NCI-H1930 (cell line): ENCODE results near the gene CRLF2.
"Not testable (repeated sequence)": the region's sequence is repeated elsewhere in the genome, so short reads cannot be mapped to it uniquely, and the experiment has no call there.

ENCODE experiments used
- DNase-seq, 2 experiments: peaks; one replicate each; lab custom pipeline; 2025; lab: John Stamatoyannopoulos, UW

The CRLF2 gene

GRCh38 chrX:1213971-1214370, 1.5 kb upstream of the CRLF2 start:
- no peak for DNase-seq

GRCh38 chrX:1210844-1211243, 1.6 kb downstream of the CRLF2 start:
- no peak for DNase-seq

DNA sequence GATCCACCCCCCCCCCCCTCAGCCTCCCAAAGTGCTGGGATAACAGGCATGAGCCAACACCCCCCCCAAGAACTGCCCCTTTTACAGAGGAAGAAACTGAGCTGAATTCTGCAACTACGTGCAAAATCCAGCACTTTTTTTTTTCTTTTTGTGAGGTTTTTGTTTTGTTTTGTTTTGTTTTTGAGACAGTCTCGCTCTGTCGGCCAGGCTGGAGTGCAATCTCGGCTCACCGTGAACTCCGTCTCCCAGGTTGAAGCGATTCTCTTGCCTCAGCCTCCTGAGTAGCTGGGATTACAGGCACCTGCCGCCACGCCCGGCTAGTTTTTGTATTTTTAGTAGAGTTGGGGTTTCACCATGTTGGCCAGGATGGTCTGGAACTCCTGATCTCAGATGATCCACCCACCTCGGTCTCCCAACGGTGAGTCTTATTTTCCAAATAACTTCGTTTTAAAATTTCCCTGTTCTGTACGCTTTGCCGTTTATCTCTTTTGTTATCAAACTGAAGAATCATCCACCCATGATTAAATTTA, 4.9 kb downstream of the CRLF2 start:
- no peak for DNase-seq

- DNase-seq: no peak
Measured at GRCh38 chrX:1205681-1206611, 6.5 kb downstream of the CRLF2 start.

DNA sequence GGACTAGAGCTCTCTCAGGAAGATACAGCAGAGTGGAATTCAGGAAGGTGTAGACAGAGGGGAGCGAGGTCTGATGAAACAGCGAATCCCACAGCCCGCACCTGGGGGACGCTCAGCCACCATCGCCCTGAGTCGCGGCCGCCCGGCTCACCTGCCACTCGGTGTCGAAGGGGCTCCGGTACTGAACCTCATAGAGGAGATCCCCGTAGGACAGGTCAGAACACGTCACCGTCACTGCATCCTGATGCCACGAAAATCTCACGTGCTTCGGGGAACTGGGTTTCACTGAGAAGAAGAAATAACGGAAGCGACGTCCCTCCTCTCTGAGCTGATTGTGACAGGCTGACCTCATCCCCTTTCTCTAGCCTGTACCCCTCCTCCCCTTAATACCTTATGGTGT, 10.2 kb downstream of the CRLF2 start:
- no peak for DNase-seq

DNA sequence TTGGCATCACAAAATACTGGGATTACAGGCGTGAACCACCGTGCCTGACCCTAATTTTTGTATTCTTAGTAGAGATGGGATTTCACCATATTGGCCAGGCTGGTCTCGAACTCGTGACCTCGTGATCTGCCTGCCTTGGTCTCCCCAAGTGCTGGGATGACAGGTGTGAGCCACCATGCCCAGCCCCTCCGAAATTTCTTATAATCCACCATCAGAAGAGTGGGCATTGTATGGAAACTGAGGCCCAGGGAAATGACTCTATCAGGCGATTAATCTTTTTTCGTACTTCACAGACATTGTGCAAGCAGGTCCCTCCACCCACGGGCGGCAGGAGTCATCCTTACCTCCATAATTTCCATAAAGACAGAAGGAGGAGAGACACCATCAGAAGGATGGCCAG, 16.0 kb downstream of the CRLF2 start:
- DNase-seq: no peak

- not testable (repeated sequence) for DNase-seq
Measured at GRCh38 chrX:1192196-1192595, 20.3 kb downstream of the CRLF2 start.

DNA sequence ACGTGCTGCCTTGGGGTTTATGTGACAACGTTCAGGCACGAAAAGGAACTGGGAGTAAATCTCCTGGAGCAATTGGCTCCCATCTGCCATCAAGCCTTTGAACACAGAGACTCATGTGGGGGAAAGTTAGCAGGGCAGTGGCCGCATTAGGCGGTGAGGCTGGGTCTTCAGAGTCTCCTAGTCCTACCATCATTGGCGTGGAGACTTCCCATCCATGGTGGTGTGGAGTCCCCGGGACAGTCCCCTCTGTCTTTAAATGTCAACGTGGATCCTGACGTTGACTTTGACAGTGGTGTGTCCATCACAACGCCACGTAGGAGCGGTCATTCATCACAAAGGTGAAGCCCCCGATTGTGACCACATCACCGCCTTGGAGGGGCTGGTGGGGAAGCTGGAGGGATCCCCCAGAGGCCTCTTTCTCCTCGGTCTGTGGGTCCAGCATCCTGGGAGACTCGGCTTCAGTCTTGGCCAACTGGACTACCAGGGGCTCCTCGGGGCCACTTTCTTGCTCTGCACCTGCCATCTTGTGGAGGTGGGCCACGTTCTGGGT, 21.8 kb downstream of the CRLF2 start:
- DNase-seq: no peak

- DNase-seq: no peak
Measured at GRCh38 chrX:1185561-1185960, 26.9 kb downstream of the CRLF2 start.

- DNase-seq: no peak
Measured at GRCh38 chrX:1182211-1182610, 30.2 kb downstream of the CRLF2 start.

DNA sequence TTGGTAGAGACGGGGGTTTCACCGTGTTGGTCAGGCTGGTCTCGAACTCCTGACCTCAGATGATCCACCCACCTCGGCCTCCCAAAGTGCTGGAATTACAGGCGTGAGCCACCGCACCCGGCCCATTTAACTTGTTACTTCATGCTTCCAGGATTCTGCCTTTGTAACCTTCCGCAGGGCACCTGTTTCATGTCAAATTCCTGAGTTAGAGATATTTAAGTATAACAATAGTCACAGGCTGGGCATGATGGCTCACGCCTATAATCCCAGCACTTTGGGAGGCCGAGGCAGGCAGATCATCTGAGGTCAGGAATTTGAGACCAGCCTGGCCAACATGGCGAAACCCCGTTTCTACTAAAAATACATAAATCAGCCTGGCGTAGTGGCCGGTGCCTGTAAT, 30.8 kb downstream of the CRLF2 start:
- not testable (repeated sequence) for DNase-seq

DNA sequence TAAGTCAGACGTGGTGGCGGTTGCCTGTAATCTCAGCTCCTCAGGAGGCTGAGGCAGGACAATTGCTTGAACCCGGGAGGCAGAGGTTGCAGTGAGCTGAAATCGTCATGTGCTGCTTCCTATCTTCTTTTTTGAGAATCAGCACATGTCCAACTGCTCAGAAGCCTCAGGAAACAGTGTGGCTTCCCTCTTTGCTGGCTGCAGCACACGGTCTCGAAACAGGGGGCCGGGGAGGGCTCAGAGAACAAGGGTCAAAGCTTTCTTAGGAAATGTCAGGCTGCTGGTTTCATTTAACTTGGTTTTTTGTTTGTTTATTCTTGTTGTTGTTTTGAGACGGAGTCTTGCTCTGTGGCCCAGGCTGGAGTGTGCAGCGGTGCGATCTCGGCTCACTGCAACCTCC, 31.3 kb downstream of the CRLF2 start:
- no peak for DNase-seq

DNA sequence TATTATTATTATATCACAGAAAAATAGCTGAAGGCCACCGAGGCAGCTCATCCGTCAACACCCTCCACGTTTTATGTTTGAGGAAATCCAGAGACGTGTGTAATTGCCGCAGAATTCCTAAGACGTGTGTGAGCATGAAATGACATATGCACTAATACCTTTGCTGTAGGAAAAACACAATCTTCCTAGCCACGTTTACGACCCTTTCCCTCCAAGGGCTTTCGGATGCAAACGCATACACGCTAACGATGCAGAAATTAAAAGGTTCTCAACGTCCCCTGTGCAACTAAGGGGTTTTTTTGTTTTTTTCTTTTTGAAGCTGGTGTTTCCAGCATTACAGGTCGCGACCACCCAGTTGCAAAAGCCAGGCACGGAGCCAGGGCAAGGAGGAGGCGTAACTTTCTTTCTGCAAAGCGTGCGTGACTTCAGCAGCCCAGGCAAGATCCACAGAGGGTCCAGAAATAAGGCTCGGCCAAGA, 33.8 kb downstream of the CRLF2 start:
- no peak for DNase-seq

DNA sequence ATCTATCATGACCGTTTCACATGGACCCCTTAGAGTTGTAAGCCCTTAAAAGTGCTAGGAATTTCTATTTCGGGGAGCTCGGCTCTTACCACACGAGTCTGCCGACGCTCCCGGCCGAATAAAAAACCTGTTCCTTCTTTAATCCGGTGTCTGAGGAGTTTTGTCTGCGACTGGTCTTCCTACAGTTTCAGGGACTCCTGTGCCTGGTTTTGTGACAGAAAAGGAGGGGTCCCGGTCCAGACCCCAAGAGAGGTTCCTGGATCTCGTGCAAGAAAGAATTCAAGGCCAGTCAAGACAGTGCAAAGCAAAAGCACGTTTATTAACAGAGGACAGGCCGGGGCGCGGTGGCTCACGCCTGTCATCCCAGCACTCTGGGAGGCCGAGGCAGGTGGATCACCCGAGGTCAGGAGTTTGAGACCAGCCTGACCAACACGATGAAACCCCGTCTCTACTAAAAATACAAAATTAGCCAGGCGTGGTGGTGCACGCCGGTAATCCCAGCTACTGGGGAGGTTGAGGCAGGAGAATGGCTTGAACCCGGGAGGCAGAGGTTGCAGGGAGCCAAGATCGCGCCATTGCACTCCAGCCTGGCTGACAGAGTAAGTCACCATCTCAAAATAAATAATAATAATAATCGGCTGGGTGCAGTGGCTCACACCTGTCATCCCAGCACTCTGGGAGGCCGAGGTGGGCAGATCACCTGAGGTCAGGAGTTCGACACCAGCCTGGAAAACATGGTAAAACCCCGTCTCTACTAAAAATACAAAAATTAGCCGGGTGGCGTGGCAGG, 35.7 kb downstream of the CRLF2 start:
- DNase-seq: not testable (repeated sequence)

DNA sequence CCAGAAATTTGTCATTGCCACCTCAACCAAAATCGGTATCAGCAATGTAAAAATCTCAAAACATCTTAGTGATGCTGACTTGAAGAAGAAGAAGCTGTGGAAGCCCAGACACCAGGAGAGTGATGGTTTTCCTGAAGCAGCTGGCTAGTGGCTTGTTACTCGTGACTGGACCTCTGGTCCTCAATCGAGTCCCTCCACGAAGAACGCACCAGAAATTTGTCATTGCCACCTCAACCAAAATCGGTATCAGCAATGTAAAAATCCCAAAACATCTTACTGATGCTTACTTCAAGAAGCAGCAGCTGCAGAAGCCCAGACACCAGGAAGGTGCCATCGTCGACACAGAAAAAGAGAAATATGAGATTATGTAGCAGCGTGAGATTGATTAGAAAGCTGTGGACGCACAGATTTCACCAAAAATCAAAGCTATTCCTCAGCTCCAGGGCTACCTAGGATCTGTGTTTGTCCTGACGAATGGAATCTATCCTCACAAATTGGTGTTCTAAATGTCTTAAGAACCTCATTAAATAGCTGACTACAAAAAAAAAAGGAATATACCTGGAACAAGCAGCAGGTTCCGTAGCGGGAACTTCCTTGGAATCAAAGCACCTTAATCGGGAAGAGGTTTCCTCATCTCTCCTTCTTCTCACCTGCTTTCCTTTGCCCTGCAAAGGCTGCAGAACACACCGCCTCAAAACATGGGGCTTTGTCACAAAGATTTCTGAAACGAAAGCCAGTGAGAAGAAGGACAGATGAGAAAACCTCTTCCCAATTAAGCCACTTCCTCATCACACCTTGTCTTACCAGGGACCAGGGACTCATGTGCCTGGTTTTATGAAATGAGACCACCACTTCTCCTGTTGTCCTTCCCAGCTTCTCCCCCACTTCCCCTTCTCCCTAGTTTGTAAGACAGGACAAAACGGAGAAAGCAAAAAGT, 37.6 kb downstream of the CRLF2 start:
- not testable (repeated sequence) for DNase-seq

GRCh38 chrX:1173435-1173834, 39.0 kb downstream of the CRLF2 start:
- DNase-seq: not testable (repeated sequence)

- DNase-seq: no peak
Measured at GRCh38 chrX:1172496-1172895, 40.0 kb downstream of the CRLF2 start.

GRCh38 chrX:1171915-1172314, 40.5 kb downstream of the CRLF2 start:
- DNase-seq: not testable (repeated sequence)

- no peak for DNase-seq
Measured at GRCh38 chrX:1170243-1170642, 42.2 kb downstream of the CRLF2 start.

GRCh38 chrX:1169189-1169588, 43.3 kb downstream of the CRLF2 start:
- DNase-seq: no peak

- no peak for DNase-seq
Measured at GRCh38 chrX:1167918-1168481, 44.4 kb downstream of the CRLF2 start.
